ENCODE measurements around the gene PDE11A. TPM values are rescaled to one million over a fixed set of nuclear protein-coding genes. Genes with fewer than 3 reads are reported as not detected.

PDE11A gene
- total RNA-seq, 6 experiments from 2014 or later: 1.2 to 3.1 (median 1.4) TPM

- no peak overlapping the region for H3K4me3 Mint-ChIP-seq
- H3K4me1 Mint-ChIP-seq (ENCODE audit: low read depth): peaks cover 12% of the 10 kb centered on the region
- no peaks in the 10 kb centered on the region for H3K36me3 Mint-ChIP-seq (ENCODE audit: low read depth)
- DNase-seq: no peak
- peaks cover 2% of the 10 kb centered on the region; the same call in 1 of the 2 replicates for H3K27me3 Mint-ChIP-seq (ENCODE audit: insufficient read depth)
- no peak overlapping the region for H3K27ac Mint-ChIP-seq
- no peak for TF ChIP-seq CTCF (IDR thresholded peaks at IDR 0.05)
- H3K9me3 Mint-ChIP-seq: no peaks in the 10 kb centered on the region
These were observed 350.6 kb downstream of the PDE11A start for GRCh38 chr2:177721818-177722567.

- no peak for DNase-seq
- H3K27ac Mint-ChIP-seq: no peak overlapping the region
- H3K4me3 Mint-ChIP-seq: no peak overlapping the region
- TF ChIP-seq CTCF (IDR thresholded peaks at IDR 0.05): no peak
- no peaks in the 10 kb centered on the region; the same call in 1 of the 2 replicates for H3K27me3 Mint-ChIP-seq (ENCODE audit: insufficient read depth)
- no peaks in the 10 kb centered on the region for H3K36me3 Mint-ChIP-seq (ENCODE audit: low read depth)
- no peaks in the 10 kb centered on the region for H3K9me3 Mint-ChIP-seq
- H3K4me1 Mint-ChIP-seq (ENCODE audit: low read depth): peaks cover 12% of the 10 kb centered on the region
These were observed 351.5 kb downstream of the PDE11A start for GRCh38 chr2:177721087-177721486.

- no peaks in the 10 kb centered on the region for H3K4me1 Mint-ChIP-seq (ENCODE audit: low read depth)
- peak; percentile 64 for TF ChIP-seq CTCF (IDR thresholded peaks at IDR 0.05)
- no peaks in the 10 kb centered on the region for H3K9me3 Mint-ChIP-seq
- DNase-seq: no peak
- H3K27ac Mint-ChIP-seq: no peak overlapping the region
- H3K36me3 Mint-ChIP-seq (ENCODE audit: low read depth): no peaks in the 10 kb centered on the region
- H3K4me3 Mint-ChIP-seq: no peak overlapping the region
- H3K27me3 Mint-ChIP-seq (ENCODE audit: insufficient read depth): peaks cover 8% of the 10 kb centered on the region
These were observed 354.6 kb downstream of the PDE11A start for GRCh38 chr2:177717831-177718618.

GRCh38 chr2:177716484-177716883 is 356.1 kb downstream of the PDE11A start:
- Mint-ChIP-seq H3K4me1 (ENCODE audit: low read depth) (no peaks in the 10 kb centered on the region), H3K36me3 (ENCODE audit: low read depth) (no peaks in the 10 kb centered on the region), H3K27ac (no peak overlapping the region), H3K9me3 (no peaks in the 10 kb centered on the region), H3K4me3 (no peak overlapping the region), H3K27me3 (ENCODE audit: insufficient read depth) (peaks cover 8% of the 10 kb centered on the region)
- DNase-seq: no peak
- no peak for TF ChIP-seq CTCF (IDR thresholded peaks at IDR 0.05)

- Mint-ChIP-seq H3K4me1 (ENCODE audit: low read depth) (no peaks in the 10 kb centered on the region), H3K27ac (no peak overlapping the region), H3K27me3 (ENCODE audit: insufficient read depth) (peaks cover 8% of the 10 kb centered on the region), H3K4me3 (no peak overlapping the region), H3K36me3 (ENCODE audit: low read depth) (no peaks in the 10 kb centered on the region), H3K9me3 (no peaks in the 10 kb centered on the region)
- no peak for DNase-seq
- no peak for TF ChIP-seq CTCF (IDR thresholded peaks at IDR 0.05)
These were observed 356.8 kb downstream of the PDE11A start for GRCh38 chr2:177715771-177716170.

Data from HFFc6 (cell line).